ENCODE data around the gene RBM22.

Gene RBM22

DNA sequence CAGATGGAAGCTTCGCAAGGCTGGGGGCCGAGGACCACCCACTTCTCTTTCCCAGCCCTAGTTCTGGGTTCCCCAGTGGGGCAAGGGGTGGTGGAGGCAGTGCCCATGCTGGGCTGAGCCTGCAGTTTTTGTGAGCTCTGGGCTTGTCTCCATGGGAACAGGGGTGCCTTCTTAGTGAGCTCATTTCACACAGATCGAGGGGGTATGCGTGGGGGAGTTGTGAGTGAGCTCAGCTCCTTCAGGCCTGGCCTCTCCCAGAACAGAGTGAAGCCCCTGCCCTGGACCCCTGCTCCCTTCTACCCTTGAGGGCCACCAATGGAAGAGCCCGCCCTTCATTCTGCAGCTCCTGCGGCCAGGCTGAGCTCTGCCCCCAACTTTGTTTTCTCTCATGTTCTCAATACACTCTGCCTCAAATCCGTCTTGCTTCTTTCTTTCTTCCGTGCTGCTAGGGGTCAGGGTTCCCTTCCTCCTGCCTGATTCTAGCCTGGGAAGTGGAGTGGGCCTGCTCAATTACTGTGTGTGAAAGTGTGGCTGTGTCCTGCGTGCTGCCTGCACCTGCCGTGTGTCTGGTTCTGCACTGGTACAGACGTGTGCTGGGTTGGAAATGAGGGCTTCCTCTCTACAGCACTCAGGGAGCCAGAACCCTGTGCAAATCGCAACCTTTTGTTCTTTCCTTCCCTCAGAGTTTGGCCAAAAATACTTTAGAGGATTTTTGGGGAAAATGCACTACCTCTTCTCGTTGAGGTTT lies 48.8 kb downstream of the RBM22 start:
- TF ChIP-seq TAF1 (IDR thresholded peaks at IDR 0.05; ENCODE audit: borderline replicate concordance, insufficient read depth, low read length) (no peak), FOXP2 (optimal IDR thresholded peaks at IDR 0.05; ENCODE audit: borderline replicate concordance, extremely low read depth, extremely low read length, insufficient read depth) (no peak), SIN3A (IDR thresholded peaks at IDR 0.05; ENCODE audit: borderline replicate concordance, insufficient read depth, low read length) (no peak), POLR2AphosphoS5 (IDR thresholded peaks at IDR 0.05; ENCODE audit: low read depth, low read length) (no peak)
- TF ChIP-seq, protein P1, sequence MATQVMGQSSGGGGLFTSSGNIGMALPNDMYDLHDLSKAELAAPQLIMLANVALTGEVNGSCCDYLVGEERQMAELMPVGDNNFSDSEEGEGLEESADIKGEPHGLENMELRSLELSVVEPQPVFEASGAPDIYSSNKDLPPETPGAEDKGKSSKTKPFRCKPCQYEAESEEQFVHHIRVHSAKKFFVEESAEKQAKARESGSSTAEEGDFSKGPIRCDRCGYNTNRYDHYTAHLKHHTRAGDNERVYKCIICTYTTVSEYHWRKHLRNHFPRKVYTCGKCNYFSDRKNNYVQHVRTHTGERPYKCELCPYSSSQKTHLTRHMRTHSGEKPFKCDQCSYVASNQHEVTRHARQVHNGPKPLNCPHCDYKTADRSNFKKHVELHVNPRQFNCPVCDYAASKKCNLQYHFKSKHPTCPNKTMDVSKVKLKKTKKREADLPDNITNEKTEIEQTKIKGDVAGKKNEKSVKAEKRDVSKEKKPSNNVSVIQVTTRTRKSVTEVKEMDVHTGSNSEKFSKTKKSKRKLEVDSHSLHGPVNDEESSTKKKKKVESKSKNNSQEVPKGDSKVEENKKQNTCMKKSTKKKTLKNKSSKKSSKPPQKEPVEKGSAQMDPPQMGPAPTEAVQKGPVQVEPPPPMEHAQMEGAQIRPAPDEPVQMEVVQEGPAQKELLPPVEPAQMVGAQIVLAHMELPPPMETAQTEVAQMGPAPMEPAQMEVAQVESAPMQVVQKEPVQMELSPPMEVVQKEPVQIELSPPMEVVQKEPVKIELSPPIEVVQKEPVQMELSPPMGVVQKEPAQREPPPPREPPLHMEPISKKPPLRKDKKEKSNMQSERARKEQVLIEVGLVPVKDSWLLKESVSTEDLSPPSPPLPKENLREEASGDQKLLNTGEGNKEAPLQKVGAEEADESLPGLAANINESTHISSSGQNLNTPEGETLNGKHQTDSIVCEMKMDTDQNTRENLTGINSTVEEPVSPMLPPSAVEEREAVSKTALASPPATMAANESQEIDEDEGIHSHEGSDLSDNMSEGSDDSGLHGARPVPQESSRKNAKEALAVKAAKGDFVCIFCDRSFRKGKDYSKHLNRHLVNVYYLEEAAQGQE (IDR thresholded peaks at IDR 0.05; ENCODE audit: insufficient read depth in 1 of 2, low read depth in 2 of 2, low read length in 2 of 2): no peak

GRCh38 chr5:150651382-150651781 lies 49.5 kb downstream of the RBM22 start:
- TF ChIP-seq SIN3A (IDR thresholded peaks at IDR 0.05; ENCODE audit: borderline replicate concordance, insufficient read depth, low read length) (no peak), POLR2AphosphoS5 (IDR thresholded peaks at IDR 0.05; ENCODE audit: low read depth, low read length) (no peak), FOXP2 (optimal IDR thresholded peaks at IDR 0.05; ENCODE audit: borderline replicate concordance, extremely low read depth, extremely low read length, insufficient read depth) (no peak)
- TF ChIP-seq, protein P1 (IDR thresholded peaks at IDR 0.05; ENCODE audit: insufficient read depth in 1 of 2, low read depth in 2 of 2, low read length in 2 of 2): no peak

- TF ChIP-seq SIN3A (IDR thresholded peaks at IDR 0.05; ENCODE audit: borderline replicate concordance, insufficient read depth, low read length): no peak
These were observed 50.5 kb downstream of the RBM22 start for GRCh38 chr5:150650021-150651006.

DNA sequence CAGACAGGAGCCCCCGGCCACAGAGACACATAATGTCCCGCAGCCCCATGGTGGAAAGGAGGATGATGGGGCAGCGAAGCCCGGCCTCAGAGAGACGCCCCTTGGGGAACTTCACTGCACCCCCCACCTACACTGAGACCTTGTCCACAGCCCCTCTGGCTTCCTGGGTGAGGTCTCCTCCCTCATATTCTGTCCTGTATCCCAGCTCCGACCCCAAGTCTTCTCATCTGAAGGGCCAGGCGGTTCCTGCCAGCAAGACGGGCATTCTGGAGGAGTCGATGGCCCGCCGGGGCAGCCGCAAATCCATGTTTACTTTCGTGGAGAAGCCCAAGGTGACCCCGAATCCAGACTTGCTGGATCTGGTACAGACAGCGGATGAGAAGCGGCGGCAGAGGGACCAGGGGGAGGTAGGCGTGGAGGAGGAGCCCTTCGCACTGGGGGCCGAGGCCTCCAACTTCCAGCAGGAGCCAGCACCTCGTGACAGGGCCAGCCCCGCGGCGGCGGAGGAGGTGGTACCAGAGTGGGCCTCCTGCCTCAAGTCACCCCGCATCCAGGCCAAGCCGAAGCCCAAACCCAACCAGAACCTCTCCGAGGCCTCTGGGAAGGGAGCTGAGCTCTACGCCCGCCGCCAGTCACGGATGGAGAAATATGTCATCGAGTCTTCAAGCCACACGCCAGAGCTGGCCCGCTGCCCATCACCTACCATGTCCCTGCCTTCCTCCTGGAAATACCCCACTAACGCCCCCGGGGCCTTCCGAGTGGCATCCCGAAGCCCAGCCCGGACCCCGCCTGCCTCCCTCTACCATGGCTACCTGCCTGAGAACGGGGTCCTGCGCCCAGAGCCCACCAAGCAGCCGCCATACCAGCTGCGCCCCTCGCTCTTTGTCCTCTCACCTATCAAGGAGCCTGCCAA lies 51.5 kb downstream of the RBM22 start:
- TF ChIP-seq SIN3A (IDR thresholded peaks at IDR 0.05; ENCODE audit: borderline replicate concordance, insufficient read depth, low read length): no peak
- TF ChIP-seq TAF1 (IDR thresholded peaks at IDR 0.05; ENCODE audit: borderline replicate concordance, insufficient read depth, low read length): no peak
- TF ChIP-seq FOXP2 (optimal IDR thresholded peaks at IDR 0.05; ENCODE audit: borderline replicate concordance, extremely low read depth, extremely low read length, insufficient read depth): no peak
- TF ChIP-seq, protein P1 (IDR thresholded peaks at IDR 0.05; ENCODE audit: insufficient read depth in 1 of 2, low read depth in 2 of 2, low read length in 2 of 2): no peak
- no peak for TF ChIP-seq POLR2AphosphoS5 (IDR thresholded peaks at IDR 0.05; ENCODE audit: low read depth, low read length)

Measured in PFSK-1 (cell line).